Prostate gland (tissue), 2 donors: Measurements from ENCODE around the gene ESPNL.

Source experiments
- POLR2A ChIP-seq: fragments of 450-650 bp; IDR thresholded peaks from one replicate; pipeline ENCODE4 v1.6.1; 2016; ENCODE audit warnings: antibody characterized with exemption, mild to moderate bottlenecking
- TF ChIP-seq, protein P1 (sequence below), 4 experiments: fragments of 200-600 bp in 2 of 4; fragments of 450-650 bp in 2 of 4; sonication (generic) in 2 of 4; IDR thresholded peaks; 1 replicate in 3 of 4; 2 replicates in 1 of 4; pipeline ENCODE4 v1.5.1; 2016 to 2019; ENCODE audit warnings: antibody characterized with exemption in 4 of 4, mild to moderate bottlenecking in 2 of 4, moderate library complexity in 2 of 4

DNA sequence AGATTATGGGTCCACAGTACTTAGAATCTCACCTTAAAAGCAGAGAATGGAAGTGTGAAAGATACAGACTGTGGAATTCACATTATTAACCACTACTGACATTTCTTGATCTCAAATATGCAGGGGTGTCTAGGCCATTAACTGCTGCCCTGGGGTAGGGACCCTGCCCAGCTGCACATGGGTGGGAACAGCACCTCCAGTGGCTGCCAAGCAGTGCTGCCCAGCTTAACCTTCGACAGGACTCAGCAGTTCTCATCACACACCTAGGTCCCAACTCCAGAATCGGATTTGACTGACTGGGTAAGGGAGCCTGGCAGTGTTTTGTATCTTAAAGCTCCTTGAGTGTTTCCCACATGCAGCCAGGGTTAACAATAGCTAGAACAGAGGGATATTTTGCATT, 73.6 kb downstream of the ESPNL start:
- TF ChIP-seq, protein P1, sequence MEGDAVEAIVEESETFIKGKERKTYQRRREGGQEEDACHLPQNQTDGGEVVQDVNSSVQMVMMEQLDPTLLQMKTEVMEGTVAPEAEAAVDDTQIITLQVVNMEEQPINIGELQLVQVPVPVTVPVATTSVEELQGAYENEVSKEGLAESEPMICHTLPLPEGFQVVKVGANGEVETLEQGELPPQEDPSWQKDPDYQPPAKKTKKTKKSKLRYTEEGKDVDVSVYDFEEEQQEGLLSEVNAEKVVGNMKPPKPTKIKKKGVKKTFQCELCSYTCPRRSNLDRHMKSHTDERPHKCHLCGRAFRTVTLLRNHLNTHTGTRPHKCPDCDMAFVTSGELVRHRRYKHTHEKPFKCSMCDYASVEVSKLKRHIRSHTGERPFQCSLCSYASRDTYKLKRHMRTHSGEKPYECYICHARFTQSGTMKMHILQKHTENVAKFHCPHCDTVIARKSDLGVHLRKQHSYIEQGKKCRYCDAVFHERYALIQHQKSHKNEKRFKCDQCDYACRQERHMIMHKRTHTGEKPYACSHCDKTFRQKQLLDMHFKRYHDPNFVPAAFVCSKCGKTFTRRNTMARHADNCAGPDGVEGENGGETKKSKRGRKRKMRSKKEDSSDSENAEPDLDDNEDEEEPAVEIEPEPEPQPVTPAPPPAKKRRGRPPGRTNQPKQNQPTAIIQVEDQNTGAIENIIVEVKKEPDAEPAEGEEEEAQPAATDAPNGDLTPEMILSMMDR (IDR thresholded peaks at IDR 0.05), result no peak
- TF ChIP-seq POLR2A, result no peak
